ENCODE results near the gene TICAM1. TPM values are rescaled to one million over a fixed set of nuclear protein-coding genes. Genes with fewer than 3 reads are reported as not detected.
"Not testable (repeated sequence)": the region's sequence is repeated elsewhere in the genome, so short reads cannot be mapped to it uniquely, and the experiment has no call there.

Gene TICAM1
- total and polyA plus RNA-seq, 2 experiments from 2014 or later: 0.32 to 0.38 TPM

- H3K4me3 ChIP-seq: no peak overlapping the region
- no peaks in the 10 kb centered on the region for H3K27me3 ChIP-seq (ENCODE audit: insufficient read depth)
- no peaks in the 10 kb centered on the region for H3K36me3 ChIP-seq (ENCODE audit: insufficient read depth)
- H3K27ac Mint-ChIP-seq: no peak overlapping the region
- H3K27ac ChIP-seq (ENCODE audit: low read depth): no peak overlapping the region
- H3K36me3 Mint-ChIP-seq (ENCODE audit: low read depth): no peaks in the 10 kb centered on the region
- no peaks in the 10 kb centered on the region for H3K4me1 Mint-ChIP-seq
- H3K4me1 ChIP-seq (ENCODE audit: insufficient read depth): no peaks in the 10 kb centered on the region
- H2AFZ ChIP-seq: no peak overlapping the region
- H3K4me3 Mint-ChIP-seq: no peak overlapping the region
- no peaks in the 10 kb centered on the region for H3K9me2 ChIP-seq (ENCODE audit: insufficient read depth)
- no peak overlapping the region for H3K4me2 ChIP-seq
- ATAC-seq (no peak), DNase-seq (ENCODE audit: low spot score) (no peak)
- no peaks in the 10 kb centered on the region for H3K79me2 ChIP-seq (replicated peaks; ENCODE audit: insufficient read depth)
- no peaks in the 10 kb centered on the region for H3F3A ChIP-seq (replicated peaks; ENCODE audit: low read depth)
- TF ChIP-seq NANOG (IDR thresholded peaks at IDR 0.05; ENCODE audit: borderline replicate concordance) (no peak), EZH2phosphoT487 (IDR thresholded peaks at IDR 0.05; ENCODE audit: unreplicated experiment) (no peak), ZNF462 (CRISPR knock-in tag; IDR thresholded peaks at IDR 0.05) (no peak), ZNF114 (CRISPR knock-in tag; IDR thresholded peaks at IDR 0.05) (no peak), CTCF (conservative IDR thresholded peaks at IDR 0.05; ENCODE audit: low read depth in 2 of 2) (no peak), STAT1 (IDR thresholded peaks at IDR 0.05; ENCODE audit: unreplicated experiment) (no peak), ZNF331 (CRISPR knock-in tag; IDR thresholded peaks at IDR 0.05; ENCODE audit: low read depth) (no peak), POLR2AphosphoS5 (IDR thresholded peaks at IDR 0.05; ENCODE audit: low read depth) (no peak)
- TF ChIP-seq, protein P1, sequence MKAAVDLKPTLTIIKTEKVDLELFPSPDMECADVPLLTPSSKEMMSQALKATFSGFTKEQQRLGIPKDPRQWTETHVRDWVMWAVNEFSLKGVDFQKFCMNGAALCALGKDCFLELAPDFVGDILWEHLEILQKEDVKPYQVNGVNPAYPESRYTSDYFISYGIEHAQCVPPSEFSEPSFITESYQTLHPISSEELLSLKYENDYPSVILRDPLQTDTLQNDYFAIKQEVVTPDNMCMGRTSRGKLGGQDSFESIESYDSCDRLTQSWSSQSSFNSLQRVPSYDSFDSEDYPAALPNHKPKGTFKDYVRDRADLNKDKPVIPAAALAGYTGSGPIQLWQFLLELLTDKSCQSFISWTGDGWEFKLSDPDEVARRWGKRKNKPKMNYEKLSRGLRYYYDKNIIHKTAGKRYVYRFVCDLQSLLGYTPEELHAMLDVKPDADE (IDR thresholded peaks at IDR 0.05): no peak
- H3K27me3 Mint-ChIP-seq (ENCODE audit: insufficient read depth, low read depth, poor library complexity): peaks cover 6% of the 10 kb centered on the region
- no peaks in the 10 kb centered on the region for H4K20me1 ChIP-seq (replicated peaks; ENCODE audit: insufficient read depth)
- no peaks in the 10 kb centered on the region for H3K9me3 Mint-ChIP-seq
Measured at GRCh38 chr19:4823577-4823976, 7.9 kb downstream of the TICAM1 start.

GRCh38 chr19:4822354-4822753 lies 9.2 kb downstream of the TICAM1 start:
- H3K27me3 ChIP-seq (ENCODE audit: insufficient read depth); H3K9me2 ChIP-seq (ENCODE audit: insufficient read depth); H3F3A ChIP-seq (replicated peaks; ENCODE audit: low read depth); H3K9me3 Mint-ChIP-seq; H3K4me2 ChIP-seq; H3K36me3 ChIP-seq (ENCODE audit: insufficient read depth); H3K4me3 ChIP-seq; ATAC-seq; H3K4me1 Mint-ChIP-seq; H3K27ac Mint-ChIP-seq; DNase-seq (ENCODE audit: low spot score); H3K27ac ChIP-seq (ENCODE audit: low read depth); H3K79me2 ChIP-seq (replicated peaks; ENCODE audit: insufficient read depth); H3K4me3 Mint-ChIP-seq; H3K36me3 Mint-ChIP-seq (ENCODE audit: low read depth); H3K27me3 Mint-ChIP-seq (ENCODE audit: insufficient read depth, low read depth, poor library complexity); H3K4me1 ChIP-seq (ENCODE audit: insufficient read depth); H4K20me1 ChIP-seq (replicated peaks; ENCODE audit: insufficient read depth): not testable (repeated sequence)
- 0 out of 2 replicates have a peak overlapping the region, but pooled peaks have one; percentile 23 for H2AFZ ChIP-seq

Data from GM23338 (cell line).